NT2/D1 (cell line): ENCODE data around the gene MEAF6.

Experiments used
- YY1 ChIP-seq: IDR thresholded peaks from 2 replicates; pipeline ENCODE4 v1.6.1; 2011; ENCODE audit not compliant: insufficient read length, insufficient read depth
- ZNF274 ChIP-seq: IDR thresholded peaks from 2 replicates; pipeline ENCODE4 v1.6.1; 2011; ENCODE audit warnings: mild to moderate bottlenecking, low read depth, low read length

DNA sequence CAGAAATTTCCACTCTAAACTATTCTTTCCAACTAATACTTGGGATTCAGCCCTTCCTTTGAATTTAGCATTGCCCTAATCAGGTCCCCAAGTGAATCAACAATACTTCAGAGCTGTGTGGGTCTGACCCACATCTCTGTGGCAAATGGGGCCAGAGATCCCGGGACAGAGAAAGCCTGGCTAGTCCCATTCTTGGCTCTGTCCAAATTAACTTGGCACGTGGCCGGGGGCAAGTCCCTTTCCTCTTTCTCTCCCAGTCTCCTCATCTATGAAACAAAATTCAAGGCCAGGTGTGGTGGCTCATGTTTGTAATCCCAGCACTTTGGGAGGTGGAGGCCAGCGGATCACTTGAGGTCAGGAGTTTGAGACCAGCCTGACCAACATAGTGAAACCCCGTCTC lies 46.5 kb downstream of the MEAF6 start:
- TF ChIP-seq YY1, result no peak
- no peak for TF ChIP-seq ZNF274
